ENCODE results near the gene GJA3. TPM values are rescaled to one million over a fixed set of nuclear protein-coding genes. Genes with fewer than 3 reads are reported as not detected.

The GJA3 gene
- not detected for polyA plus RNA-seq (2012; ENCODE audit: insufficient read depth, insufficient read length, low read depth)

- Histone ChIP-seq H3K4me1 (no peaks in the 10 kb centered on the region), H3K4me3 (ENCODE audit: low read depth, low read length) (peak within 1 kb of the TSS; percentile 35), H3K27me3 (peaks cover 85% of the 10 kb centered on the region), H3K36me3 (no peaks in the 10 kb centered on the region), H3K9me3 (no peaks in the 10 kb centered on the region)
- DNase-seq, result no peak
- no peak for TF ChIP-seq CTCF (IDR thresholded peaks at IDR 0.05; ENCODE audit: low read depth, low read length)
These were observed at the start of gene GJA3 for GRCh38 chr13:20160306-20161274. Gene GJA3 (minus strand): TSS chr13:20161052. CDS start chr13:20143288, 17,764 bp downstream.

GRCh38 chr13:20209948-20210347 lies 49.1 kb upstream of the GJA3 start:
- TF ChIP-seq CTCF (IDR thresholded peaks at IDR 0.05; ENCODE audit: low read depth, low read length), result no peak
- Histone ChIP-seq H3K36me3 (no peaks in the 10 kb centered on the region), H3K4me1 (no peaks in the 10 kb centered on the region), H3K9me3 (no peaks in the 10 kb centered on the region; the same call in 1 of the 2 replicates), H3K4me3 (ENCODE audit: low read depth, low read length) (no peak overlapping the region), H3K27me3 (peaks cover 63% of the 10 kb centered on the region)
- DNase-seq, result no peak

DNA sequence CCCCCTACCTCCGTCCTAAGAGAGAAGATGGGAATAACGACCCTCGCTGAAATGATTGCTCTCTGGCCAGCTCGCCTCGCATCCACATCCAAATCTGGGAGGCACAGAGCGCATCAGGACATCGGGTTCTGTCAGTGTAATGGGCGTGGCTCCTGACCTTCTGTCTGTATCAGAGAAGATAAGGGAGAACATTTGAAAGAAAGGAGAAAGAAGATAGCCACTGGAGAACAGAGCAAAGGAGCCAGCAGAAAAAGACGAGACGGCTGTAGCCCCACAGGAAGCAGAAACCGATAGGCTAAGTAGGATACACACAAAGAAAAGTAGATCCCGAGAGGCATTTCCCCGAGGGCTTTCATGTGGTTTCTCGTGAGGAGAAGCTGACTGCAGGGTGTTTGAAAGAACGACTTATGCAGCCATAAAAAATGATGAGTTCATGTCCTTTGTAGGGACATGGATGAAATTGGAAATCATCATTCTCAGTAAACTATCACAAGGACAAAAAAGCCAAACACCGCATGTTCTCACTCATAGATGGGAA lies 45.9 kb upstream of the GJA3 start:
- no peak for DNase-seq
- H3K4me1 ChIP-seq, result no peaks in the 10 kb centered on the region
- H3K9me3 ChIP-seq, result no peaks in the 10 kb centered on the region; the same call in 1 of the 2 replicates
- H3K27me3 ChIP-seq, result peaks cover 69% of the 10 kb centered on the region
- no peak for TF ChIP-seq CTCF (IDR thresholded peaks at IDR 0.05; ENCODE audit: low read depth, low read length)
- no peaks in the 10 kb centered on the region for H3K36me3 ChIP-seq
- no peak overlapping the region for H3K4me3 ChIP-seq (ENCODE audit: low read depth, low read length)

- Histone ChIP-seq H3K36me3 (no peaks in the 10 kb centered on the region), H3K4me3 (ENCODE audit: low read depth, low read length) (no peak overlapping the region), H3K9me3 (no peaks in the 10 kb centered on the region; the same call in none of the 2 replicates), H3K27me3 (peaks cover 69% of the 10 kb centered on the region), H3K4me1 (no peaks in the 10 kb centered on the region)
- no peak for TF ChIP-seq CTCF (IDR thresholded peaks at IDR 0.05; ENCODE audit: low read depth, low read length)
- DNase-seq, result no peak
These were observed 45.3 kb upstream of the GJA3 start for GRCh38 chr13:20206065-20206697.

- no peak for DNase-seq
- H3K4me1 ChIP-seq, result no peaks in the 10 kb centered on the region
- H3K27me3 ChIP-seq, result peaks cover 88% of the 10 kb centered on the region
- no peak overlapping the region for H3K4me3 ChIP-seq (ENCODE audit: low read depth, low read length)
- H3K9me3 ChIP-seq, result no peaks in the 10 kb centered on the region; the same call in 1 of the 2 replicates
- H3K36me3 ChIP-seq, result no peaks in the 10 kb centered on the region
- no peak for TF ChIP-seq CTCF (IDR thresholded peaks at IDR 0.05; ENCODE audit: low read depth, low read length)
These were observed 37.9 kb upstream of the GJA3 start for GRCh38 chr13:20198781-20199180.

All from BE2C (cell line).